Measurements from ENCODE around the gene SAFB2. TPM values are rescaled to one million over a fixed set of nuclear protein-coding genes. Genes with fewer than 3 reads are reported as not detected.

Gene SAFB2
- total RNA-seq, 1 experiment from 2014 or later = 86.9 TPM

DNA sequence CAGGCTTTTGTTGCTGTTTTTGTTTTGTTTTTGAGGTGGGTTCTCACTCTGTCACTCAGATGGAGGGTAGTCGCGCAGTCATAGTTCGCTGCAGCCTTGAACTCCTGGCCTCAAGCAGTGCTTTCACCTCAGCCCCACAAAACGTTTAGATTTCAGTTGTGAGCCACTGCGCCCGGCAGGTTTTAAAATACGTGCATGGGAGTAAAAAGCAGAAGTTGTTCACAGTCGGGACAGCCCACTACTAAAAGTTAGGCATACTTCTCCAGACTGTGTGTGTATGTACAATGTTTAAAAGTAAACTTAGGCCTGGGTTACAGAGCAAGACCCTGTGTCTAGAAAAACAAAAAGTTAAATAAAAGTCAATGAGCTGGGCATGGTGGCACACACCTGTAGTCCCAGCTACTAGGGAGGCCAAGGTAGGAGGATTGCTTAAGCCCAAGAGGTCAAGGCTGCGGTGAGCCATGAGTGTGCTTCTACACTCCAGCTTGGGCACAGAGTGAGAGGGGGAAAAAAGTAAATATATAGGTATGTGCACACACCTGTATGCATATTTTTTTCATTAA is 6.4 kb upstream of the SAFB2 start:
- TF ChIP-seq EZH2phosphoT487 (IDR thresholded peaks at IDR 0.05; ENCODE audit: borderline replicate concordance) (no peak), SRF (IDR thresholded peaks at IDR 0.05; ENCODE audit: low read depth) (no peak), EGR1 (IDR thresholded peaks at IDR 0.05; ENCODE audit: low read depth) (no peak), CBX3 (IDR thresholded peaks at IDR 0.05; ENCODE audit: low read depth) (no peak), CEBPB (IDR thresholded peaks at IDR 0.05; ENCODE audit: low read depth) (no peak), POLR2A (IDR thresholded peaks at IDR 0.05; ENCODE audit: borderline replicate concordance, extremely low read depth, insufficient read depth, insufficient read length) (no peak), ZNF274 (IDR thresholded peaks at IDR 0.05; ENCODE audit: low read depth, low read length) (no peak), EZH2 (IDR thresholded peaks at IDR 0.05) (no peak), ELF1 (IDR thresholded peaks at IDR 0.05; ENCODE audit: borderline replicate concordance, low read depth) (no peak)
- TF ChIP-seq, protein P1, sequence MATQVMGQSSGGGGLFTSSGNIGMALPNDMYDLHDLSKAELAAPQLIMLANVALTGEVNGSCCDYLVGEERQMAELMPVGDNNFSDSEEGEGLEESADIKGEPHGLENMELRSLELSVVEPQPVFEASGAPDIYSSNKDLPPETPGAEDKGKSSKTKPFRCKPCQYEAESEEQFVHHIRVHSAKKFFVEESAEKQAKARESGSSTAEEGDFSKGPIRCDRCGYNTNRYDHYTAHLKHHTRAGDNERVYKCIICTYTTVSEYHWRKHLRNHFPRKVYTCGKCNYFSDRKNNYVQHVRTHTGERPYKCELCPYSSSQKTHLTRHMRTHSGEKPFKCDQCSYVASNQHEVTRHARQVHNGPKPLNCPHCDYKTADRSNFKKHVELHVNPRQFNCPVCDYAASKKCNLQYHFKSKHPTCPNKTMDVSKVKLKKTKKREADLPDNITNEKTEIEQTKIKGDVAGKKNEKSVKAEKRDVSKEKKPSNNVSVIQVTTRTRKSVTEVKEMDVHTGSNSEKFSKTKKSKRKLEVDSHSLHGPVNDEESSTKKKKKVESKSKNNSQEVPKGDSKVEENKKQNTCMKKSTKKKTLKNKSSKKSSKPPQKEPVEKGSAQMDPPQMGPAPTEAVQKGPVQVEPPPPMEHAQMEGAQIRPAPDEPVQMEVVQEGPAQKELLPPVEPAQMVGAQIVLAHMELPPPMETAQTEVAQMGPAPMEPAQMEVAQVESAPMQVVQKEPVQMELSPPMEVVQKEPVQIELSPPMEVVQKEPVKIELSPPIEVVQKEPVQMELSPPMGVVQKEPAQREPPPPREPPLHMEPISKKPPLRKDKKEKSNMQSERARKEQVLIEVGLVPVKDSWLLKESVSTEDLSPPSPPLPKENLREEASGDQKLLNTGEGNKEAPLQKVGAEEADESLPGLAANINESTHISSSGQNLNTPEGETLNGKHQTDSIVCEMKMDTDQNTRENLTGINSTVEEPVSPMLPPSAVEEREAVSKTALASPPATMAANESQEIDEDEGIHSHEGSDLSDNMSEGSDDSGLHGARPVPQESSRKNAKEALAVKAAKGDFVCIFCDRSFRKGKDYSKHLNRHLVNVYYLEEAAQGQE (IDR thresholded peaks at IDR 0.05; ENCODE audit: low read depth) = no peak
- Histone ChIP-seq H3K27me3 (ENCODE audit: insufficient read depth, low read length) (no peaks in the 10 kb centered on the region), H2AFZ (ENCODE audit: low read depth, low read length, poor library complexity, severe bottlenecking) (no peak overlapping the region), H3K4me3 (replicated peaks in 1 of 2; ENCODE audit: low read depth in 1 of 2, low read length in 2 of 2) (no peak overlapping the region), H3K79me2 (ENCODE audit: insufficient read depth, low read length) (peaks cover 100% of the 10 kb centered on the region), H3K36me3 (ENCODE audit: control insufficient read depth in 1 of 2, insufficient read depth in 2 of 2, low read length in 2 of 2) (peaks cover 43 to 60% of the 10 kb centered on the region in 2 experiments), H4K20me1 (ENCODE audit: insufficient read depth) (peaks cover 52% of the 10 kb centered on the region), H3K9me3 (ENCODE audit: control insufficient read depth in 1 of 2, insufficient read depth in 1 of 2, low read depth in 1 of 2, low read length in 2 of 2) (no peaks in the 10 kb centered on the region), H3K4me1 (ENCODE audit: control insufficient read depth in 1 of 2, insufficient read depth in 2 of 2, low read length in 2 of 2) (peaks cover 8 to 14% of the 10 kb centered on the region in 2 experiments; a peak in 3 of 4 replicates), H3K27ac (ENCODE audit: low read depth, low read length) (no peak overlapping the region), H3K9me2 (ENCODE audit: insufficient read depth) (no peaks in the 10 kb centered on the region), H3K9ac (ENCODE audit: low read length) (no peak overlapping the region), H3K4me2 (ENCODE audit: low read length) (no peak overlapping the region)
- no peak for DNase-seq (ENCODE audit: low read depth, low spot score)
- ChIA-PET RAD21 (ENCODE audit: low non-redundant PET in 1 of 2, low total read pairs in 2 of 2, uncharacterized antibody in 2 of 2, unreplicated experiment in 2 of 2) (interaction anchor here in 1 of 2 experiments (0.5 kb wide), 1 partner anchor 1165 kb away, joined by 3 read pairs; no protein-coding TSS in a partner anchor), CTCF (interaction anchor here (0.9 kb wide), 1 partner anchor 58 kb away, joined by 3 read pairs; no protein-coding TSS in a partner anchor), POLR2A (no interaction called here)
- BruUV-seq (replicated peaks) = no TSS peak
- intact Hi-C loops (cut with micrococcal nuclease) = no loop called here
- no peak for ATAC-seq
